Stimulated activated naive CD8-positive, alpha-beta T cell treated with anti-CD3 and anti-CD28 coated beads, Interleukin-15, amount 100 ng/mL, for 72 hours (primary cell): Measurements from ENCODE around the gene PBOV1.

ENCODE experiments used
- ATAC-seq: fragments of 150-1000 bp; cut with Tn5 transposase; 2 replicates; pipeline ENCODE4 v1.10.0; 2021; ENCODE audit warnings: mild to moderate bottlenecking, moderate library complexity
- DNase-seq, 2 donors: peaks; one replicate each; pipeline ENCODE4 v3.0.0; 2021 to 2022
- H3K27ac Mint-ChIP-seq, 2 donors: one replicate each; pipeline ENCODE4 v1.8.0; 2022; ENCODE audit warnings: mild to moderate bottlenecking in 2 of 2, mixed read lengths in 2 of 2, moderate library complexity in 2 of 2
- H3K27me3 Mint-ChIP-seq: one replicate; pipeline ENCODE4 v1.8.0; 2022; ENCODE audit warnings: mixed read lengths
- H3K4me1 Mint-ChIP-seq: one replicate; pipeline ENCODE4 v1.8.0; 2022; ENCODE audit warnings: mild to moderate bottlenecking, mixed read lengths
- H3K4me3 Mint-ChIP-seq, 2 donors: one replicate each; pipeline ENCODE4 v1.8.0; 2022; ENCODE audit warnings: mild to moderate bottlenecking in 2 of 2, mixed read lengths in 2 of 2, moderate library complexity in 1 of 2
- H3K9me3 Mint-ChIP-seq, 2 donors: one replicate each; pipeline ENCODE4 v1.8.0; 2022; ENCODE audit warnings: mixed read lengths in 2 of 2

The PBOV1 gene

GRCh38 chr6:138218449-138218848 lies at the start of gene PBOV1:
Gene PBOV1, minus strand, starts transcription at chr6:138218491. Its CDS starts 96 bp downstream, at chr6:138218395.
- Mint-ChIP-seq H3K9me3 (no peaks in the 10 kb centered on the region), H3K27me3 (peaks cover 33% of the 10 kb centered on the region), H3K4me3 (no peak within 1 kb of the TSS), H3K27ac (no peak within 1 kb of the TSS), H3K4me1 (no peaks in the 10 kb centered on the region)
- DNase-seq (no peak), ATAC-seq (no peak)

- Mint-ChIP-seq H3K27ac (no peak overlapping the region), H3K27me3 (peaks cover 5% of the 10 kb centered on the region), H3K9me3 (no peaks in the 10 kb centered on the region), H3K4me1 (no peaks in the 10 kb centered on the region), H3K4me3 (no peak overlapping the region)
- no peak for ATAC-seq
- DNase-seq = no peak
Measured at GRCh38 chr6:138266095-138266494, 47.8 kb upstream of the PBOV1 start.

- no peaks in the 10 kb centered on the region for H3K9me3 Mint-ChIP-seq
- H3K27me3 Mint-ChIP-seq = peaks cover 5% of the 10 kb centered on the region
- ATAC-seq (no peak), DNase-seq (no peak)
- no peak overlapping the region for H3K4me3 Mint-ChIP-seq
- no peak overlapping the region for H3K27ac Mint-ChIP-seq
- H3K4me1 Mint-ChIP-seq = no peaks in the 10 kb centered on the region
Measured at GRCh38 chr6:138264372-138264880, 46.1 kb upstream of the PBOV1 start.

- Mint-ChIP-seq H3K4me3 (no peak overlapping the region), H3K4me1 (no peaks in the 10 kb centered on the region), H3K27me3 (peaks cover 5% of the 10 kb centered on the region)
Measured at GRCh38 chr6:138263963-138264362, 45.7 kb upstream of the PBOV1 start.

GRCh38 chr6:138261116-138261780 lies 43.0 kb upstream of the PBOV1 start:
- Mint-ChIP-seq H3K4me3 (no peak overlapping the region), H3K27me3 (no peaks in the 10 kb centered on the region), H3K9me3 (no peaks in the 10 kb centered on the region), H3K4me1 (no peaks in the 10 kb centered on the region), H3K27ac (no peak overlapping the region)
- ATAC-seq (no peak), DNase-seq (no peak)

More at GRCh38 chr6:138263963-138264362, 45.7 kb upstream of the PBOV1 start:
- no peak for DNase-seq
- ATAC-seq = no peak
- Mint-ChIP-seq H3K9me3 (no peaks in the 10 kb centered on the region), H3K27ac (no peak overlapping the region)

GRCh38 chr6:138258991-138259390 lies 40.7 kb upstream of the PBOV1 start:
- Mint-ChIP-seq H3K9me3 (no peaks in the 10 kb centered on the region), H3K4me1 (no peaks in the 10 kb centered on the region), H3K27me3 (no peaks in the 10 kb centered on the region), H3K27ac (no peak overlapping the region), H3K4me3 (no peak overlapping the region)
- DNase-seq (no peak), ATAC-seq (no peak)

GRCh38 chr6:138258197-138258596 lies 39.9 kb upstream of the PBOV1 start:
- DNase-seq (no peak), ATAC-seq (no peak)
- Mint-ChIP-seq H3K4me3 (no peak overlapping the region), H3K27me3 (no peaks in the 10 kb centered on the region), H3K4me1 (no peaks in the 10 kb centered on the region), H3K27ac (no peak overlapping the region), H3K9me3 (no peaks in the 10 kb centered on the region)

- Mint-ChIP-seq H3K9me3 (no peaks in the 10 kb centered on the region), H3K27ac (no peak overlapping the region)
Measured at GRCh38 chr6:138257638-138258040, 39.3 kb upstream of the PBOV1 start.

GRCh38 chr6:138255443-138255842 lies 37.2 kb upstream of the PBOV1 start:
- no peak overlapping the region for H3K27ac Mint-ChIP-seq
- H3K9me3 Mint-ChIP-seq = no peaks in the 10 kb centered on the region
- no peak overlapping the region for H3K4me3 Mint-ChIP-seq
- DNase-seq (no peak), ATAC-seq (no peak)
- H3K4me1 Mint-ChIP-seq = no peaks in the 10 kb centered on the region
- H3K27me3 Mint-ChIP-seq = no peaks in the 10 kb centered on the region

More at GRCh38 chr6:138257638-138258040, 39.3 kb upstream of the PBOV1 start:
- Mint-ChIP-seq H3K4me3 (no peak overlapping the region), H3K4me1 (no peaks in the 10 kb centered on the region), H3K27me3 (no peaks in the 10 kb centered on the region)
- ATAC-seq (no peak), DNase-seq (no peak)

- Mint-ChIP-seq H3K9me3 (no peaks in the 10 kb centered on the region), H3K4me1 (no peaks in the 10 kb centered on the region), H3K27me3 (no peaks in the 10 kb centered on the region), H3K4me3 (no peak overlapping the region), H3K27ac (peak overlapping the region in 1 of 2 donors; percentile 11)
- no peak for ATAC-seq
- no peak for DNase-seq
Measured at GRCh38 chr6:138253731-138254130, 35.4 kb upstream of the PBOV1 start.

GRCh38 chr6:138250513-138251247 lies 32.4 kb upstream of the PBOV1 start:
- Mint-ChIP-seq H3K4me1 (no peaks in the 10 kb centered on the region), H3K4me3 (no peak overlapping the region), H3K27me3 (no peaks in the 10 kb centered on the region), H3K27ac (no peak overlapping the region), H3K9me3 (no peaks in the 10 kb centered on the region)
- ATAC-seq (no peak), DNase-seq (no peak)

GRCh38 chr6:138250053-138250452 lies 31.8 kb upstream of the PBOV1 start:
- no peaks in the 10 kb centered on the region for H3K4me1 Mint-ChIP-seq
- ATAC-seq = no peak

GRCh38 chr6:138248878-138249277 lies 30.6 kb upstream of the PBOV1 start:
- Mint-ChIP-seq H3K4me1 (no peaks in the 10 kb centered on the region), H3K4me3 (no peak overlapping the region), H3K27me3 (no peaks in the 10 kb centered on the region), H3K9me3 (no peaks in the 10 kb centered on the region), H3K27ac (no peak overlapping the region)
- no peak for DNase-seq
- no peak for ATAC-seq

More at GRCh38 chr6:138250053-138250452, 31.8 kb upstream of the PBOV1 start:
- H3K4me3 Mint-ChIP-seq = no peak overlapping the region
- H3K9me3 Mint-ChIP-seq = no peaks in the 10 kb centered on the region
- no peaks in the 10 kb centered on the region for H3K27me3 Mint-ChIP-seq
- no peak for DNase-seq
- no peak overlapping the region for H3K27ac Mint-ChIP-seq

GRCh38 chr6:138248011-138248410 lies 29.7 kb upstream of the PBOV1 start:
- no peak overlapping the region for H3K4me3 Mint-ChIP-seq
- DNase-seq (no peak), ATAC-seq (no peak)
- peaks cover 6% of the 10 kb centered on the region for H3K27me3 Mint-ChIP-seq
- H3K27ac Mint-ChIP-seq = no peak overlapping the region
- H3K4me1 Mint-ChIP-seq = no peaks in the 10 kb centered on the region
- H3K9me3 Mint-ChIP-seq = no peaks in the 10 kb centered on the region

GRCh38 chr6:138246650-138247440 lies 28.6 kb upstream of the PBOV1 start:
- H3K4me3 Mint-ChIP-seq = no peak overlapping the region
- peaks cover 6% of the 10 kb centered on the region for H3K27me3 Mint-ChIP-seq
- ATAC-seq = no peak
- H3K9me3 Mint-ChIP-seq = no peaks in the 10 kb centered on the region
- H3K27ac Mint-ChIP-seq = no peak overlapping the region
- H3K4me1 Mint-ChIP-seq = no peaks in the 10 kb centered on the region
- DNase-seq = no peak

- DNase-seq = no peak
- Mint-ChIP-seq H3K9me3 (no peaks in the 10 kb centered on the region), H3K4me1 (no peaks in the 10 kb centered on the region)
Measured at GRCh38 chr6:138245751-138246150, 27.5 kb upstream of the PBOV1 start.

More at GRCh38 chr6:138245751-138246150, 27.5 kb upstream of the PBOV1 start:
- H3K27me3 Mint-ChIP-seq = peaks cover 13% of the 10 kb centered on the region
- no peak overlapping the region for H3K27ac Mint-ChIP-seq
- H3K4me3 Mint-ChIP-seq = no peak overlapping the region
- ATAC-seq = no peak
